Endothelial cell of umbilical vein (primary cell): ENCODE measurements around the gene MT1B. TPM values are rescaled to one million over a fixed set of nuclear protein-coding genes. Genes with fewer than 3 reads are reported as not detected.
A peak's percentile ranks its signal among the peaks of the same experiment; 100 is the strongest.

Experiments used
- BruUV-seq: library from RNA; stranded (reverse); fragments of 400-500 nt; replicated peaks from 2 replicates; lab custom pipeline; 2021; lab: Mats Ljungman, UMichigan
- CTCF ChIA-PET: fragments of 300-600, 350-600 bp; sonication (Branson Sonifier 250); formaldehyde crosslinking; loops from one replicate; lab custom pipeline; 2021; ENCODE audit warnings: antibody characterized with exemption, inconsistent platforms; lab: Charles Lee
- POLR2A ChIA-PET: fragments of 300-600, 350-600 bp; sonication (Branson Sonifier 250); formaldehyde crosslinking; loops from one replicate; lab custom pipeline; 2021; ENCODE audit warnings: antibody characterized with exemption, inconsistent platforms; lab: Charles Lee
- DNase-seq: peaks from one replicate; pipeline ENCODE4 v3.0.0-alpha.2; 2011; ENCODE audit warnings: low read depth, low spot score
- FAIRE-seq: peaks from 2 replicates; lab custom pipeline; 2011; peaks lifted over from hg19 to GRCh38; lab: Jason Lieb, UNC
- H2AFZ ChIP-seq: 2 replicates; pipeline ENCODE4 v1.6.0; 2012; ENCODE audit warnings: low read depth, low read length, control low read depth, inconsistent platforms
- H3K27ac ChIP-seq: 2 replicates; pipeline ENCODE4 v1.5.1; 2011; ENCODE audit warnings: low read depth, mild to moderate bottlenecking, control low read depth, low read length, moderate library complexity; ENCODE audit not compliant: insufficient read depth
- H3K27me3 ChIP-seq, 2 experiments: 2 replicates each; pipeline versions ENCODE4 v1.6.0 to v1.6.1; 2011; ENCODE audit warnings: low read length in 2 of 2, mixed read lengths in 1 of 2; ENCODE audit not compliant: control insufficient read depth in 2 of 2, insufficient read depth in 2 of 2
- H3K36me3 ChIP-seq, 2 experiments: 2 replicates in 1 of 2; 3 replicates in 1 of 2; pipeline ENCODE4 v1.5.1; 2011; ENCODE audit warnings: low read length in 2 of 2, mild to moderate bottlenecking in 1 of 2, moderate library complexity in 1 of 2; ENCODE audit not compliant: control insufficient read depth in 2 of 2, insufficient read depth in 2 of 2; ENCODE audit errors: extremely low read depth in 1 of 2
- H3K4me1 ChIP-seq: 3 replicates; pipeline ENCODE4 v1.5.1; 2011; ENCODE audit warnings: mild to moderate bottlenecking, low read length; ENCODE audit not compliant: control insufficient read depth, insufficient read depth; ENCODE audit errors: extremely low read depth
- H3K4me2 ChIP-seq: 2 replicates; pipeline ENCODE4 v1.6.1; 2011; ENCODE audit warnings: low read length, control low read depth, mixed read lengths; ENCODE audit not compliant: insufficient read depth
- H3K4me3 ChIP-seq, 3 experiments: fragments of 200-600 bp in 1 of 3; sonication (generic), shearing (Covaris generic) in 1 of 3; replicated peaks in 1 of 3; 2 replicates each; pipeline ENCODE4 v1.5.1; 2011 to 2016; ENCODE audit warnings: control low read depth in 3 of 3, low read length in 3 of 3, mild to moderate bottlenecking in 2 of 3, inconsistent platforms in 1 of 3, low read depth in 1 of 3, moderate library complexity in 1 of 3; ENCODE audit not compliant: insufficient read depth in 1 of 3
- H3K79me2 ChIP-seq: 2 replicates; pipeline ENCODE4 v1.6.0; 2012; ENCODE audit warnings: low read length, inconsistent platforms; ENCODE audit not compliant: control insufficient read depth, insufficient read depth
- H3K9ac ChIP-seq: replicated peaks from 2 replicates; pipeline ENCODE3; 2011; ENCODE audit warnings: low read length, control low read depth; ENCODE audit not compliant: insufficient read depth; ENCODE audit errors: extremely low read depth
- H3K9me1 ChIP-seq: replicated peaks from 3 replicates; pipeline ENCODE4 v1.6.0; 2011; ENCODE audit warnings: mild to moderate bottlenecking, low read length; ENCODE audit not compliant: control insufficient read depth, insufficient read depth; ENCODE audit errors: extremely low read depth
- H3K9me3 ChIP-seq: replicated peaks from 2 replicates; pipeline ENCODE4 v1.5.1; 2012; ENCODE audit warnings: low read length, inconsistent platforms; ENCODE audit not compliant: control insufficient read depth, insufficient read depth
- H4K20me1 ChIP-seq: replicated peaks from 2 replicates; pipeline ENCODE3; 2011; ENCODE audit warnings: mild to moderate bottlenecking, low read length; ENCODE audit not compliant: control insufficient read depth, insufficient read depth; ENCODE audit errors: extremely low read depth
- EZH2 ChIP-seq: IDR thresholded peaks from 2 replicates; pipeline ENCODE4 v1.6.1; 2012; ENCODE audit warnings: borderline replicate concordance, low read depth, mild to moderate bottlenecking, moderate library complexity, low read length, inconsistent platforms; ENCODE audit not compliant: severe bottlenecking
- FOS ChIP-seq: IDR thresholded peaks from 2 replicates; pipeline ENCODE4 v1.6.1; 2011; ENCODE audit warnings: mild to moderate bottlenecking, low read length, moderate library complexity, borderline replicate concordance; ENCODE audit not compliant: insufficient read depth
- GATA2 ChIP-seq: IDR thresholded peaks from 2 replicates; pipeline ENCODE4 v1.7.0; 2011; ENCODE audit warnings: low read depth, mild to moderate bottlenecking, moderate library complexity, mixed read lengths, low read length; ENCODE audit not compliant: insufficient read length, insufficient read depth
- MYC ChIP-seq: IDR thresholded peaks from one replicate; pipeline ENCODE4 v1.6.1; 2011; ENCODE audit warnings: mild to moderate bottlenecking, low read depth, low read length
- POLR2A ChIP-seq: IDR thresholded peaks from 2 replicates; pipeline ENCODE4 v1.6.1; 2012; ENCODE audit warnings: low read depth, mild to moderate bottlenecking, control low read depth, low read length
- POLR2AphosphoS5 ChIP-seq: IDR thresholded peaks from 2 replicates; pipeline ENCODE4 v1.6.1; 2012; ENCODE audit warnings: low read depth, mild to moderate bottlenecking, control low read depth, low read length, moderate library complexity; ENCODE audit not compliant: insufficient read depth
- dilution Hi-C: fragments of 300-500 bp; cut with MboI; formaldehyde crosslinking; loops from one replicate; pipeline ENCODE4 v1.15.0; 2019; ENCODE audit warnings: low sequenced_read_pairs; ENCODE audit not compliant: extremely low pct_ligation_motif_present
- intact Hi-C: fragments of 100-400 bp; cut with micrococcal nuclease; formaldehyde crosslinking; loops from one replicate; pipeline ENCODE4 v1.10.0; 2022
- polyA plus RNA-seq, 4 experiments: library from polyadenylated mRNA; depleted of rRNA in 3 of 4; stranded (reverse) in 3 of 4; unstranded in 1 of 4; fragments of >200 nt; gene quantifications; 2 replicates each; pipeline versions ENCODE4 v1.2.1 to v1.2.3, GENCODE V29; 2011 to 2012; ENCODE audit warnings: missing spikeins in 1 of 4
- total RNA-seq: library from RNA; stranded (reverse); gene quantifications from 2 replicates; pipeline ENCODE4 v1.2.3, GENCODE V29; 2021
- TF ChIP-seq, protein P1 (sequence below): IDR thresholded peaks from 2 replicates; pipeline ENCODE4 v1.6.1; 2011; ENCODE audit not compliant: insufficient read depth, insufficient read length
- TF ChIP-seq, protein P2 (sequence below), 2 donors: IDR thresholded peaks; 1 replicate in 1 of 2; 2 replicates in 1 of 2; pipeline ENCODE4 v1.5.1; 2011; ENCODE audit warnings: low read length in 2 of 2, mild to moderate bottlenecking in 2 of 2, moderate library complexity in 2 of 2, control low read depth in 1 of 2, inconsistent platforms in 1 of 2, low read depth in 1 of 2; ENCODE audit not compliant: insufficient read depth in 1 of 2; ENCODE audit errors: extremely low read depth in 1 of 2

The MT1B gene
- total and polyA plus RNA-seq, 2 donors (not counting 3 experiments of a cell fraction or from before 2014, with no cell fraction given) = not detected

DNA sequence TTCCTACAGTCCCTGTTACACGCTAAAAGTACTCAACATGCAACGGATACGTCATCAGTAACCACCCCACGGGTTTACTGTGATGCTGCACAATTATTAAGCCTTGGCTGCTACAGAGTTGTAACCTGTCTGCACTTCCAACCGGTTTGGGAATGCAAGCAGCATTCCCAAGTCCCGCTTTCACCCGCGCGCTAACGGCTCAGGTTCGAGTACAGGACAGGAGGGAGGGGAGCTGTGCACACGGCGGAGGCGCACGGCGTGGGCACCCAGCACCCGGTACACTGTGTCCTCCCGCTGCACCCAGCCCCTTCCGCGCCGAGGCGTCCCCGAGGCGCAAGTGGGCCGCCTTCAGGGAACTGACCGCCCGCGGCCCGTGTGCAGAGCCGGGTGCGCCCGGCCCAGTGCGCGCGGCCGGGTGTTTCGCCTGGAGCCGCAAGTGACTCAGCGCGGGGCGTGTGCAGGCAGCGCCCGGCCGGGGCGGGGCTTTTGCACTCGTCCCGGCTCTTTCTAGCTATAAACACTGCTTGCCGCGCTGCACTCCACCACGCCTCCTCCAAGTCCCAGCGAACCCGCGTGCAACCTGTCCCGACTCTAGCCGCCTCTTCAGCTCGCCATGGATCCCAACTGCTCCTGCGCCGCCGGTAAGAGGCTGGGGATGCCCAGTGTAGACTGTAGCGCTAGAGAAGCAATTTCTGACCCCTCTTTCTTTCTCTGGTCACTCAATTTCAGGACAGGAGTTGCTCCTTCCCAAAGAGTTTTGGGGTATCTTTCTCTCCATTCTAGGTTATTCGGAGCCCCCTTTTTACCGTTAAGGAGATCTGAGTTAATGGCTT is 43.4 kb upstream of the MT1B start, which contains the start of gene MT2A:
MT2A (plus strand) TSS at position 542 of the 833 bp plus-strand sequence; CDS start at position 614, 72 bp downstream.
- Histone ChIP-seq H3K9me1 (no peaks in the 10 kb centered on the region), H3K9me3 (no peaks in the 10 kb centered on the region), H3K4me2 (peak within 1 kb of the TSS; percentile 87), H2AFZ (no peak within 1 kb of the TSS), H3K9ac (peak within 1 kb of the TSS; percentile 95), H3K36me3 (no peaks in the 10 kb centered on the region), H3K27me3 (no peaks in the 10 kb centered on the region), H3K27ac (peak within 1 kb of the TSS; percentile 99), H3K4me1 (peaks cover 61% of the 10 kb centered on the region), H4K20me1 (no peaks in the 10 kb centered on the region), H3K4me3 (peak within 1 kb of the TSS; percentile 50 to 93 (median 83)), H3K79me2 (peaks cover 21% of the 10 kb centered on the region)
- TF ChIP-seq POLR2A = peak; percentile 99
- TF ChIP-seq, protein P1, sequence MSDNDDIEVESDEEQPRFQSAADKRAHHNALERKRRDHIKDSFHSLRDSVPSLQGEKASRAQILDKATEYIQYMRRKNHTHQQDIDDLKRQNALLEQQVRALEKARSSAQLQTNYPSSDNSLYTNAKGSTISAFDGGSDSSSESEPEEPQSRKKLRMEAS = peak; percentile 39
- no peak for TF ChIP-seq EZH2
- TF ChIP-seq, protein P2, sequence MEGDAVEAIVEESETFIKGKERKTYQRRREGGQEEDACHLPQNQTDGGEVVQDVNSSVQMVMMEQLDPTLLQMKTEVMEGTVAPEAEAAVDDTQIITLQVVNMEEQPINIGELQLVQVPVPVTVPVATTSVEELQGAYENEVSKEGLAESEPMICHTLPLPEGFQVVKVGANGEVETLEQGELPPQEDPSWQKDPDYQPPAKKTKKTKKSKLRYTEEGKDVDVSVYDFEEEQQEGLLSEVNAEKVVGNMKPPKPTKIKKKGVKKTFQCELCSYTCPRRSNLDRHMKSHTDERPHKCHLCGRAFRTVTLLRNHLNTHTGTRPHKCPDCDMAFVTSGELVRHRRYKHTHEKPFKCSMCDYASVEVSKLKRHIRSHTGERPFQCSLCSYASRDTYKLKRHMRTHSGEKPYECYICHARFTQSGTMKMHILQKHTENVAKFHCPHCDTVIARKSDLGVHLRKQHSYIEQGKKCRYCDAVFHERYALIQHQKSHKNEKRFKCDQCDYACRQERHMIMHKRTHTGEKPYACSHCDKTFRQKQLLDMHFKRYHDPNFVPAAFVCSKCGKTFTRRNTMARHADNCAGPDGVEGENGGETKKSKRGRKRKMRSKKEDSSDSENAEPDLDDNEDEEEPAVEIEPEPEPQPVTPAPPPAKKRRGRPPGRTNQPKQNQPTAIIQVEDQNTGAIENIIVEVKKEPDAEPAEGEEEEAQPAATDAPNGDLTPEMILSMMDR (IDR thresholded peaks at IDR 0.05; ENCODE audit: extremely low read depth in 1 of 2, insufficient read depth in 1 of 2, low read depth in 1 of 2, low read length in 2 of 2) = no peak
- TF ChIP-seq FOS = peak; percentile 91
- peak; percentile 7 for TF ChIP-seq MYC
- TF ChIP-seq GATA2 = no peak
- TF ChIP-seq POLR2AphosphoS5 = peak; percentile 100
- dilution Hi-C loops (no loop called here), intact Hi-C loops (no loop called here)
- peak; percentile 96 for DNase-seq
- ChIA-PET POLR2A (interaction anchor here (0.6 to 4.5 kb wide), 3 partner anchors 9 to 245 kb away, joined by 4 to 51 read pairs (median 8); partner anchors contain the start of gene MT1E), CTCF (interaction anchor here (0.6 to 1.5 kb wide), 7 partner anchors 8 to 94 kb away, joined by 3 to 8 read pairs (median 3); partner anchors contain the start of gene MT1E)
- BruUV-seq = TSS peak; percentile 46
- FAIRE-seq = peak; percentile 82
